ENCODE measurements around the gene TRIOBP.
A peak's percentile ranks its signal among the peaks of the same experiment; 100 is the strongest.

DNA sequence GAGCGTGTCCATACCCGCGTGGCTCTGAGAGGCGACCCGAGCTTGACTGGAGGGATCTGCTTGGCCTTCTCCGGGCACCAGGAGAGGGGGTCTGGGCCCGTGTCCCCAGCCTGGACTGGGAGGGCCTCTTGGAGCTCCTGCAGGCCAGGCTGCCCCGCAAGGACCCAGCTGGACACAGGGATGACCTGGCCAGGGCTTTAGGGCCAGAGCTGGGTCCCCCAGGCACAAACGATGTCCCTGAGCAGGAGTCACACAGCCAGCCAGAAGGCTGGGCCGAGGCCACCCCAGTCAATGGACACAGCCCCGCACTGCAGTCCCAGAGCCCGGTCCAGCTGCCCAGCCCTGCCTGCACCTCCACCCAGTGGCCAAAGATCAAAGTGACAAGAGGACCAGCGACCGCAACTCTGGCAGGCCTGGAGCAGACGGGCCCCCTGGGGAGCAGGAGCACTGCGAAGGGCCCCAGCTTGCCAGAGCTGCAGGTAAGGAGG, 38.2 kb downstream of the TRIOBP start:
- TF ChIP-seq, protein P1, sequence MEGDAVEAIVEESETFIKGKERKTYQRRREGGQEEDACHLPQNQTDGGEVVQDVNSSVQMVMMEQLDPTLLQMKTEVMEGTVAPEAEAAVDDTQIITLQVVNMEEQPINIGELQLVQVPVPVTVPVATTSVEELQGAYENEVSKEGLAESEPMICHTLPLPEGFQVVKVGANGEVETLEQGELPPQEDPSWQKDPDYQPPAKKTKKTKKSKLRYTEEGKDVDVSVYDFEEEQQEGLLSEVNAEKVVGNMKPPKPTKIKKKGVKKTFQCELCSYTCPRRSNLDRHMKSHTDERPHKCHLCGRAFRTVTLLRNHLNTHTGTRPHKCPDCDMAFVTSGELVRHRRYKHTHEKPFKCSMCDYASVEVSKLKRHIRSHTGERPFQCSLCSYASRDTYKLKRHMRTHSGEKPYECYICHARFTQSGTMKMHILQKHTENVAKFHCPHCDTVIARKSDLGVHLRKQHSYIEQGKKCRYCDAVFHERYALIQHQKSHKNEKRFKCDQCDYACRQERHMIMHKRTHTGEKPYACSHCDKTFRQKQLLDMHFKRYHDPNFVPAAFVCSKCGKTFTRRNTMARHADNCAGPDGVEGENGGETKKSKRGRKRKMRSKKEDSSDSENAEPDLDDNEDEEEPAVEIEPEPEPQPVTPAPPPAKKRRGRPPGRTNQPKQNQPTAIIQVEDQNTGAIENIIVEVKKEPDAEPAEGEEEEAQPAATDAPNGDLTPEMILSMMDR (conservative IDR thresholded peaks at IDR 0.05): peak; percentile 77
- no peak for TF ChIP-seq EZH2 (IDR thresholded peaks at IDR 0.05; ENCODE audit: low read depth)

Data from PC-9 (cell line).